ENCODE data around the gene TSEN54.

DNA sequence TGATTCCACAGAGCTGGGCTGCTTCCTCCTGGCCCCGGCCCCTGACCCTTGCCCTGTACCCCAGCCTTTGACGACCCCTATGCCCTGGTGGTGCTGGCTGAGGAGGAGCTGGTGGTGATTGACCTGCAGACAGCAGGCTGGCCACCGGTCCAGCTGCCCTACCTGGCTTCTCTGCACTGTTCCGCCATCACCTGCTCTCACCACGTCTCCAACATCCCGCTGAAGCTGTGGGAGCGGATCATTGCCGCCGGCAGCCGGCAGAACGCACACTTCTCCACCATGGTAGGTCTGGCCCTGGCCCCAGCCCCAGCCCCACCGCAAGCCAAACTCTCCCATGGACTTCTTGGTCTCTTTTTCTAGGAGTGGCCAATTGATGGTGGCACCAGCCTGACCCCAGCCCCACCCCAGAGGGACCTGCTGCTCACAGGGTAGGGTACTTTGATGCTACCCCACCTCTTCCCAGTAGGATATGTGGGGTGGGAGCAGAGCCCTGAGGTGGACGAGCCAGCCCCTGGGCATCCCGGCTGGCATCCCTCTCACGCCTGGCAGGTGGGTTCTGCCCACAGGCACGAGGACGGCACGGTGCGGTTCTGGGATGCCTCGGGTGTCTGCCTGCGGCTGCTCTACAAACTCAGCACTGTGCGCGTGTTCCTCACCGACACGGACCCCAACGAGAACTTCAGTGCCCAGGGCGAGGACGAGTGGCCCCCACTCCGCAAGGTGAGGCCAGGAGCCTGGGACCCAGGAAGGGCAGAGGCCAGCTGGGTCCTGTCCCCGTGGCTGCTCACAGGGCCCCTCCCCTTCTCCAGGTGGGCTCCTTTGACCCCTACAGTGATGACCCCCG is 52.3 kb downstream of the TSEN54 start:
- TF ChIP-seq, protein P1, sequence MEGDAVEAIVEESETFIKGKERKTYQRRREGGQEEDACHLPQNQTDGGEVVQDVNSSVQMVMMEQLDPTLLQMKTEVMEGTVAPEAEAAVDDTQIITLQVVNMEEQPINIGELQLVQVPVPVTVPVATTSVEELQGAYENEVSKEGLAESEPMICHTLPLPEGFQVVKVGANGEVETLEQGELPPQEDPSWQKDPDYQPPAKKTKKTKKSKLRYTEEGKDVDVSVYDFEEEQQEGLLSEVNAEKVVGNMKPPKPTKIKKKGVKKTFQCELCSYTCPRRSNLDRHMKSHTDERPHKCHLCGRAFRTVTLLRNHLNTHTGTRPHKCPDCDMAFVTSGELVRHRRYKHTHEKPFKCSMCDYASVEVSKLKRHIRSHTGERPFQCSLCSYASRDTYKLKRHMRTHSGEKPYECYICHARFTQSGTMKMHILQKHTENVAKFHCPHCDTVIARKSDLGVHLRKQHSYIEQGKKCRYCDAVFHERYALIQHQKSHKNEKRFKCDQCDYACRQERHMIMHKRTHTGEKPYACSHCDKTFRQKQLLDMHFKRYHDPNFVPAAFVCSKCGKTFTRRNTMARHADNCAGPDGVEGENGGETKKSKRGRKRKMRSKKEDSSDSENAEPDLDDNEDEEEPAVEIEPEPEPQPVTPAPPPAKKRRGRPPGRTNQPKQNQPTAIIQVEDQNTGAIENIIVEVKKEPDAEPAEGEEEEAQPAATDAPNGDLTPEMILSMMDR (IDR thresholded peaks at IDR 0.05), result no peak
- TF ChIP-seq EP300 (IDR thresholded peaks at IDR 0.05), result no peak
